Measurements from ENCODE around the gene IFNAR2.

DNA sequence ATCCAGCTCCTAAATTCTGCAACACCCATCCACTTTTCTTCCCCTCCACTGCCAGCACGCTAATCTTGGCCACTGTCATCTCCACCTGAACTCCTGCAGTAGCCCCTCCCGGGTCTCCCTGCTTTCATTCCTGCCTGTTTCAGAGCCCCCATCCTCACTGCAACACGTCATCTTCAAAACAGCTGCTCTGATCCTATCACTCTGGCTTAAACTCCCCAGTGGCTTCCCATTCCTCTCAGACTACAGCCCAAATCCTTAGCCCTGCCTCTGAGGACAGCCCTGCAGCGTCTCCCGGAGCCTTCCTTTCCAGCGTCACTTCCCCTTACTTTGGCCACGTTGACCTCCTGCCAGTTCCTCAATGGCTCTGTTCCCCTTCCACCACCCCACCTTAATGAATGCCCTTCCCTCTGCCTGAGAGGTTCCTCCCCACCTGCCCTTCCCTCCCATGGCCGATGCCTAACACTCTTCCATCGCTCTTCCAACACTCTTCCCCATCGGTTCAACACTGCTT lies 22.9 kb upstream of the IFNAR2 start:
- TF ChIP-seq, protein P1, sequence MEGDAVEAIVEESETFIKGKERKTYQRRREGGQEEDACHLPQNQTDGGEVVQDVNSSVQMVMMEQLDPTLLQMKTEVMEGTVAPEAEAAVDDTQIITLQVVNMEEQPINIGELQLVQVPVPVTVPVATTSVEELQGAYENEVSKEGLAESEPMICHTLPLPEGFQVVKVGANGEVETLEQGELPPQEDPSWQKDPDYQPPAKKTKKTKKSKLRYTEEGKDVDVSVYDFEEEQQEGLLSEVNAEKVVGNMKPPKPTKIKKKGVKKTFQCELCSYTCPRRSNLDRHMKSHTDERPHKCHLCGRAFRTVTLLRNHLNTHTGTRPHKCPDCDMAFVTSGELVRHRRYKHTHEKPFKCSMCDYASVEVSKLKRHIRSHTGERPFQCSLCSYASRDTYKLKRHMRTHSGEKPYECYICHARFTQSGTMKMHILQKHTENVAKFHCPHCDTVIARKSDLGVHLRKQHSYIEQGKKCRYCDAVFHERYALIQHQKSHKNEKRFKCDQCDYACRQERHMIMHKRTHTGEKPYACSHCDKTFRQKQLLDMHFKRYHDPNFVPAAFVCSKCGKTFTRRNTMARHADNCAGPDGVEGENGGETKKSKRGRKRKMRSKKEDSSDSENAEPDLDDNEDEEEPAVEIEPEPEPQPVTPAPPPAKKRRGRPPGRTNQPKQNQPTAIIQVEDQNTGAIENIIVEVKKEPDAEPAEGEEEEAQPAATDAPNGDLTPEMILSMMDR (IDR thresholded peaks at IDR 0.05): no peak
- TF ChIP-seq ZFX (IDR thresholded peaks at IDR 0.05; ENCODE audit: borderline replicate concordance): no peak

Measured in 22Rv1 (cell line).